H9 (cell line): ENCODE results near the gene KLHDC8A. TPM values are rescaled to one million over a fixed set of nuclear protein-coding genes. Genes with fewer than 3 reads are reported as not detected.
A peak's percentile ranks its signal among the peaks of the same experiment; 100 is the strongest.
"Not testable (repeated sequence)": the region's sequence is repeated elsewhere in the genome, so short reads cannot be mapped to it uniquely, and the experiment has no call there.

Experiments
- DNase-seq: peaks from one replicate; pipeline ENCODE4 v3.0.0-alpha.2; 2017
- H2AFZ ChIP-seq: one replicate; pipeline ENCODE4 v1.6.1; 2013; ENCODE audit warnings: mild to moderate bottlenecking, low read length, control low read depth, moderate library complexity
- H2AK5ac ChIP-seq: 2 replicates; pipeline ENCODE4 v1.6.1; 2013; ENCODE audit warnings: low read length, control low read depth, mixed read lengths; ENCODE audit not compliant: insufficient read length
- H2BK120ac ChIP-seq: one replicate; pipeline ENCODE4 v1.6.1; 2013; ENCODE audit warnings: low read depth, mild to moderate bottlenecking, low read length, control low read depth, inconsistent platforms; ENCODE audit not compliant: poor library complexity, severe bottlenecking
- H2BK12ac ChIP-seq: 2 replicates; pipeline ENCODE4 v1.6.1; 2013; ENCODE audit warnings: low read length, control low read depth, mixed read lengths, low read depth; ENCODE audit not compliant: insufficient read length
- H2BK15ac ChIP-seq: 2 replicates; pipeline ENCODE4 v1.6.1; 2013; ENCODE audit warnings: low read depth, low read length, control low read depth
- H2BK20ac ChIP-seq: one replicate; pipeline ENCODE4 v1.6.1; 2013; ENCODE audit warnings: low read depth, mild to moderate bottlenecking, low read length, control low read depth, inconsistent platforms; ENCODE audit not compliant: poor library complexity, severe bottlenecking
- H2BK5ac ChIP-seq: 2 replicates; pipeline ENCODE4 v1.6.1; 2013; ENCODE audit warnings: low read length, control low read depth, mixed read lengths; ENCODE audit not compliant: insufficient read length
- H3K14ac ChIP-seq: 2 replicates; pipeline ENCODE4 v1.6.1; 2013; ENCODE audit warnings: low read length, control low read depth; ENCODE audit not compliant: insufficient read depth
- H3K18ac ChIP-seq: 2 replicates; pipeline ENCODE4 v1.6.1; 2013; ENCODE audit warnings: low read depth, mild to moderate bottlenecking, mixed read lengths, low read length, control low read depth; ENCODE audit not compliant: insufficient read length
- H3K23ac ChIP-seq: 2 replicates; pipeline ENCODE4 v1.6.1; 2013; ENCODE audit warnings: low read length, control low read depth, mixed read lengths, low read depth; ENCODE audit not compliant: insufficient read length
- H3K23me2 ChIP-seq: 2 replicates; pipeline ENCODE4 v1.6.1; 2013; ENCODE audit warnings: low read depth, mild to moderate bottlenecking, mixed read lengths, low read length, control low read depth; ENCODE audit not compliant: insufficient read length, poor library complexity, severe bottlenecking
- H3K27ac ChIP-seq: 2 replicates; pipeline ENCODE4 v1.5.1; 2013; ENCODE audit warnings: low read length, control low read depth, mixed read lengths, low read depth; ENCODE audit not compliant: insufficient read length
- H3K27me3 ChIP-seq: 2 replicates; pipeline ENCODE4 v1.6.1; 2013; ENCODE audit warnings: low read length, control low read depth, inconsistent platforms; ENCODE audit not compliant: insufficient read depth
- H3K4ac ChIP-seq: 2 replicates; pipeline ENCODE4 v1.6.1; 2013; ENCODE audit warnings: low read depth, mild to moderate bottlenecking, control low read depth, inconsistent platforms, low read length, moderate library complexity
- H3K4me1 ChIP-seq: 2 replicates; pipeline ENCODE4 v1.6.1; 2013; ENCODE audit warnings: low read length, control low read depth, inconsistent platforms; ENCODE audit not compliant: insufficient read depth
- H3K4me2 ChIP-seq: 2 replicates; pipeline ENCODE4 v1.6.1; 2013; ENCODE audit warnings: low read length, control low read depth, mixed read lengths; ENCODE audit not compliant: insufficient read length, insufficient read depth
- H3K56ac ChIP-seq: 2 replicates; pipeline ENCODE4 v1.6.1; 2013; ENCODE audit warnings: low read depth, mild to moderate bottlenecking, mixed read lengths, low read length, control low read depth; ENCODE audit not compliant: insufficient read length
- H3K79me1 ChIP-seq: 2 replicates; pipeline ENCODE4 v1.6.1; 2013; ENCODE audit warnings: low read depth, mild to moderate bottlenecking, moderate library complexity, low read length, control low read depth, inconsistent platforms; ENCODE audit not compliant: insufficient read depth, poor library complexity, severe bottlenecking
- H3K79me2 ChIP-seq: 2 replicates; pipeline ENCODE4 v1.6.1; 2013; ENCODE audit warnings: low read length, control low read depth, inconsistent platforms; ENCODE audit not compliant: insufficient read depth
- H3K9ac ChIP-seq: 2 replicates; pipeline ENCODE4 v1.6.1; 2013; ENCODE audit warnings: low read length, control low read depth, mixed read lengths; ENCODE audit not compliant: insufficient read length; ENCODE audit errors: extremely low read depth
- H3K9me3 ChIP-seq: one replicate; pipeline ENCODE4 v1.6.1; 2013; ENCODE audit warnings: low read depth, low read length, inconsistent platforms; ENCODE audit not compliant: control insufficient read depth
- H3T11ph ChIP-seq: one replicate; pipeline ENCODE4 v1.6.1; 2013; ENCODE audit warnings: mild to moderate bottlenecking, low read length, control low read depth, inconsistent platforms
- H4K20me1 ChIP-seq: one replicate; pipeline ENCODE4 v1.6.1; 2013; ENCODE audit not compliant: control insufficient read depth, insufficient read length, insufficient read depth
- H4K5ac ChIP-seq: 2 replicates; pipeline ENCODE4 v1.6.1; 2013; ENCODE audit warnings: low read depth, mild to moderate bottlenecking, mixed read lengths, low read length, control low read depth; ENCODE audit not compliant: insufficient read length
- H4K8ac ChIP-seq: replicated peaks from 2 replicates; pipeline ENCODE4 v1.6.1; 2013; ENCODE audit warnings: low read length, control low read depth, mixed read lengths, low read depth; ENCODE audit not compliant: insufficient read length
- H4K91ac ChIP-seq: 2 replicates; pipeline ENCODE4 v1.6.1; 2013; ENCODE audit warnings: low read depth, mild to moderate bottlenecking, moderate library complexity, mixed read lengths, low read length, control low read depth; ENCODE audit not compliant: insufficient read length
- H3K27ac Mint-ChIP-seq, 3 experiments: 2 replicates in 2 of 3; 3 replicates in 1 of 3; pipeline ENCODE4 v1.8.0; 2020 to 2021; ENCODE audit warnings: mixed read lengths in 3 of 3, mild to moderate bottlenecking in 1 of 3, moderate library complexity in 1 of 3
- H3K27me3 Mint-ChIP-seq: 2 replicates; pipeline ENCODE4 v1.8.0; 2021; ENCODE audit warnings: low read depth, mild to moderate bottlenecking, moderate library complexity, mixed read lengths
- H3K36me3 Mint-ChIP-seq, 3 experiments: 2 replicates in 2 of 3; 3 replicates in 1 of 3; pipeline ENCODE4 v1.8.0; 2020 to 2021; ENCODE audit warnings: low read depth in 3 of 3, mixed read lengths in 3 of 3; ENCODE audit not compliant: insufficient read depth in 1 of 3
- H3K4me1 Mint-ChIP-seq, 2 experiments: 2 replicates each; pipeline ENCODE4 v1.8.0; 2020; ENCODE audit warnings: mixed read lengths in 2 of 2
- H3K4me3 Mint-ChIP-seq, 2 experiments: 2 replicates in 1 of 2; 3 replicates in 1 of 2; pipeline ENCODE4 v1.8.0; 2020 to 2021; ENCODE audit warnings: mild to moderate bottlenecking in 2 of 2, mixed read lengths in 2 of 2, moderate library complexity in 1 of 2
- H3K9me3 Mint-ChIP-seq, 2 experiments: 2 replicates in 1 of 2; 3 replicates in 1 of 2; pipeline ENCODE4 v1.8.0; 2020; ENCODE audit warnings: mild to moderate bottlenecking in 2 of 2, mixed read lengths in 2 of 2, moderate library complexity in 1 of 2
- WGBS: extraction: QIAGEN DNeasy Blood & Tissue Kit; methylation state at CpG from one replicate; pipeline ENCODE4 v1.1.7; 2013; ENCODE audit warnings: missing lambda C conversion rate, low lambda C conversion rate, mixed read lengths; ENCODE audit not compliant: insufficient read length; ENCODE audit errors: extremely low coverage; 5-methylcytosine and 5-hydroxymethylcytosine counted together
- long read RNA-seq: library from polyadenylated mRNA; unstranded; transcript quantifications from one replicate; pipeline ENCODE4 v2.0.0, GENCODE V29; 2020
- total RNA-seq: library from RNA; stranded (reverse); gene quantifications from 2 replicates; pipeline ENCODE4 v1.2.1, GENCODE V29; 2021
- TF ChIP-seq, protein P1 (sequence below): fragments of 200-600 bp; sonication (generic); conservative IDR thresholded peaks from 3 replicates; pipeline ENCODE4 v1.8.0; 2021; ENCODE audit warnings: antibody characterized with exemption, mild to moderate bottlenecking

KLHDC8A gene
- total RNA-seq: 0.96 and 1.0 TPM in 2 replicates
- long read RNA-seq, partial matches to known transcripts: 15 of 17 reads
- long read RNA-seq, other reads (novel, unspliced or antisense): 1 of 17 reads

GRCh38 chr1:205356440-205357139 lies at the start of gene KLHDC8A:
TSS of gene KLHDC8A (minus strand) at chr1:205356922. CDS start at chr1:205343604, 13,318 bp downstream.
- Histone ChIP-seq H4K91ac (no peak within 1 kb of the TSS), H2BK15ac (no peak within 1 kb of the TSS; the same call in 1 of the 2 replicates), H3K27me3 (no peaks in the 10 kb centered on the region), H3K23ac (no peak within 1 kb of the TSS), H4K5ac (no peak within 1 kb of the TSS), H3K4me2 (peak within 1 kb of the TSS; percentile 22), H2AFZ (no peak within 1 kb of the TSS), H2BK5ac (no peak within 1 kb of the TSS), H3T11ph (no peak within 1 kb of the TSS), H3K79me2 (no peaks in the 10 kb centered on the region), H2BK120ac (no peak within 1 kb of the TSS), H2BK12ac (no peak within 1 kb of the TSS), H3K56ac (no peak within 1 kb of the TSS), H4K20me1 (no peaks in the 10 kb centered on the region), H3K9me3 (no peaks in the 10 kb centered on the region), H3K23me2 (no peaks in the 10 kb centered on the region), H3K9ac (peak within 1 kb of the TSS; percentile 31), H3K14ac (peak within 1 kb of the TSS; percentile 39), H2BK20ac (no peak within 1 kb of the TSS), H3K4me1 (peaks cover 15% of the 10 kb centered on the region; the same call in 1 of the 2 replicates), H3K79me1 (no peaks in the 10 kb centered on the region), H3K4ac (no peak within 1 kb of the TSS), H2AK5ac (no peak within 1 kb of the TSS), H4K8ac (no peak within 1 kb of the TSS), H3K18ac (no peak within 1 kb of the TSS), H3K27ac (no peak within 1 kb of the TSS)
- peak; percentile 56 for DNase-seq
- Mint-ChIP-seq H3K27ac (peak within 1 kb of the TSS in 1 of 3 experiments; percentile 27; a peak in 2 of 7 replicates), H3K9me3 (no peaks in the 10 kb centered on the region), H3K36me3 (no peaks in the 10 kb centered on the region; a peak in 1 of 7 replicates), H3K27me3 (peaks cover 3% of the 10 kb centered on the region), H3K4me1 (peaks cover 73 to 74% of the 10 kb centered on the region in 2 experiments), H3K4me3 (peak within 1 kb of the TSS in 1 of 2 experiments; percentile 34; a peak in 1 of 5 replicates)
- TF ChIP-seq, protein P1, sequence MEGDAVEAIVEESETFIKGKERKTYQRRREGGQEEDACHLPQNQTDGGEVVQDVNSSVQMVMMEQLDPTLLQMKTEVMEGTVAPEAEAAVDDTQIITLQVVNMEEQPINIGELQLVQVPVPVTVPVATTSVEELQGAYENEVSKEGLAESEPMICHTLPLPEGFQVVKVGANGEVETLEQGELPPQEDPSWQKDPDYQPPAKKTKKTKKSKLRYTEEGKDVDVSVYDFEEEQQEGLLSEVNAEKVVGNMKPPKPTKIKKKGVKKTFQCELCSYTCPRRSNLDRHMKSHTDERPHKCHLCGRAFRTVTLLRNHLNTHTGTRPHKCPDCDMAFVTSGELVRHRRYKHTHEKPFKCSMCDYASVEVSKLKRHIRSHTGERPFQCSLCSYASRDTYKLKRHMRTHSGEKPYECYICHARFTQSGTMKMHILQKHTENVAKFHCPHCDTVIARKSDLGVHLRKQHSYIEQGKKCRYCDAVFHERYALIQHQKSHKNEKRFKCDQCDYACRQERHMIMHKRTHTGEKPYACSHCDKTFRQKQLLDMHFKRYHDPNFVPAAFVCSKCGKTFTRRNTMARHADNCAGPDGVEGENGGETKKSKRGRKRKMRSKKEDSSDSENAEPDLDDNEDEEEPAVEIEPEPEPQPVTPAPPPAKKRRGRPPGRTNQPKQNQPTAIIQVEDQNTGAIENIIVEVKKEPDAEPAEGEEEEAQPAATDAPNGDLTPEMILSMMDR: no peak
- no CpG with 5 or more reads among the region's 20 CpGs for WGBS

DNA sequence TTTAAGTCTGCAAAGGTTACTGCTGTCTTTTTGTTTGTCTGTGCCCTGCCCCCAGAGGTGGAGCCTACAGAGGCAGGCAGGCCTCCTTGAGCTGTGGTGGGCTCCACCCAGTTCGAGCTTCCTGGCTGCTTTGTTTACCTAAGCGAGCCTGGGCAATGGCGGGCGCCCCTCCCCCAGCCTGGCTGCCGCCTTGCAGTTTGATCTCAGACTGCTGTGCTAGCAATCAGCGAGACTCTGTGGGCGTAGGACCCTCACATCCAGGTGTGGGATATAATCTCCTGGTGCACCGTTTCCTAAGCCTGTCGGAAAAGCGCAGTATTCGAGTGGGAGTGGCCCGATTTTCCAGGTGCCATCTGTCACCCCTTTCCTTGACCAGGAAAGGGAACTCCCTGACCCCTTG lies 49.5 kb upstream of the KLHDC8A start:
- H4K91ac ChIP-seq, H3K4ac ChIP-seq, H3K27me3 ChIP-seq, H2AFZ ChIP-seq, DNase-seq, H3T11ph ChIP-seq, H3K4me2 ChIP-seq, H2BK5ac ChIP-seq, H3K23ac ChIP-seq, H3K4me3 Mint-ChIP-seq, H3K79me2 ChIP-seq, H4K20me1 ChIP-seq, H4K5ac ChIP-seq, H2BK15ac ChIP-seq, H2BK120ac ChIP-seq, H3K14ac ChIP-seq, H3K27ac ChIP-seq, H3K18ac ChIP-seq, H4K8ac ChIP-seq, H2BK12ac ChIP-seq, H2BK20ac ChIP-seq, H3K27ac Mint-ChIP-seq, H3K4me1 ChIP-seq, H3K79me1 ChIP-seq, H3K23me2 ChIP-seq, H3K9me3 ChIP-seq, H3K9ac ChIP-seq, H2AK5ac ChIP-seq, H3K4me1 Mint-ChIP-seq, H3K56ac ChIP-seq: not testable (repeated sequence)
- Mint-ChIP-seq H3K36me3 (peaks cover 7 to 17% (median 12%) of the 10 kb centered on the region in 3 experiments; a peak in 6 of 7 replicates), H3K9me3 (peaks cover 11 to 18% of the 10 kb centered on the region in 2 experiments), H3K27me3 (peaks cover 32% of the 10 kb centered on the region)
- no CpG with 5 or more reads among the region's 12 CpGs for WGBS
